Left lung (tissue), 10 donors: ENCODE results near the gene ARHGEF28. TPM values are rescaled to one million over a fixed set of nuclear protein-coding genes. Genes with fewer than 3 reads are reported as not detected.

Experiments
- ATAC-seq: fragments of 200-7000 bp; cut with Tn5 transposase; one replicate; pipeline ENCODE4 v1.9.1; 2020; ENCODE audit warnings: moderate library complexity
- DNase-seq, 4 donors: peaks; one replicate each; pipeline ENCODE4 v3.0.0-alpha.2; 2013 to 2020
- H3K27ac ChIP-seq, 2 donors: fragments of 200-600 bp; sonication (generic) in 1 of 2; one replicate each; pipeline versions ENCODE4 v1.5.0 to v1.8.0; 2020 to 2021
- H3K27me3 ChIP-seq, 2 donors: fragments of 200-600 bp; sonication (generic) in 1 of 2; one replicate each; pipeline versions ENCODE4 v1.5.0 to v1.8.0; 2020 to 2021
- H3K36me3 ChIP-seq, 2 donors: fragments of 200-600 bp; sonication (generic) in 1 of 2; one replicate each; pipeline versions ENCODE4 v1.5.0 to v1.8.0; 2020 to 2021
- H3K4me1 ChIP-seq, 2 donors: fragments of 200-600 bp; one replicate each; pipeline ENCODE4 v1.8.0; 2021
- H3K4me3 ChIP-seq, 2 donors: fragments of 200-600 bp; sonication (generic) in 1 of 2; one replicate each; pipeline versions ENCODE4 v1.5.0 to v1.8.0; 2020 to 2021; ENCODE audit warnings: mild to moderate bottlenecking in 1 of 2
- H3K9me3 ChIP-seq, 2 donors: fragments of 200-600 bp; sonication (generic) in 1 of 2; one replicate each; pipeline versions ENCODE4 v1.5.0 to v1.8.0; 2020 to 2021
- intact Hi-C, 2 donors: fragments of 100-400 bp; cut with DNase I; formaldehyde crosslinking; loops; one replicate each; pipeline versions ENCODE4 v1.11.2 to v1.14.2; 2022
- polyA plus RNA-seq, 6 donors: library from polyadenylated mRNA; unstranded; fragments of 120-200 nt; gene quantifications; one replicate each; pipeline ENCODE4 v1.2.1, GENCODE V29; 2013; ENCODE audit not compliant: insufficient read length in 6 of 6
- total RNA-seq, 2 donors: library from RNA; stranded (reverse); fragmentation: NEBNext Ultra II Directional; extraction: Animal tissue kit (Norgen Biotek cat#: 25700); gene quantifications; one replicate each; pipeline ENCODE4 v1.2.1, GENCODE V29; 2021
- TF ChIP-seq, protein P1 (sequence below), 2 donors: fragments of 200-600 bp; sonication (generic) in 1 of 2; IDR thresholded peaks; one replicate each; pipeline versions ENCODE4 v1.5.0 to v1.8.0; 2021; ENCODE audit warnings: antibody characterized with exemption in 2 of 2
- donor health status: DM: no; HTN: yes; CAD: no.
- donor health status: DM: no; HTN: no; CAD: no.

ARHGEF28 gene
- total and polyA plus RNA-seq, 8 donors = 8.4 to 16.4 (median 10.3) TPM

DNA sequence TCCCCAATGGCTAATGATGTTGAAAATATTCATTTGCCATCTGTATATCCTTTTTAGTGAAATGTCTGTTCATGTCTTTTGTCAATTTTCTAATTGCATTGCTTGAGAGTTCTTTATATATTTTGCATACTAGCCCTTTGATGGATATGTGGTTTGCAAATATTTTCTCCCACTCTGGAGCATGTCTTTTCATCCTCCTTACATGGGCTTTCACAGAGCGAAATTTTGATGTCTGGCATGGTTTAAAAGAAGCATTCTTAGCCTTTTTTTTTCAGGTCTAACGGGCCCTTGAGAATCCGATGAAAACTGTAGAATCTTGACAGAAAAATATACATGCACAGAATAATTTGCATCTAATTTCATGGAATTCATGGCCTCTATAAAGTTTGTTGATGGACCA lies 44.7 kb downstream of the ARHGEF28 start:
- ATAC-seq (no peak), DNase-seq (no peak)
- Histone ChIP-seq H3K27ac (no peak overlapping the region), H3K4me1 (peaks cover 0 to 20% of the 10 kb centered on the region in 2 donors), H3K4me3 (no peak overlapping the region), H3K9me3 (no peaks in the 10 kb centered on the region), H3K27me3 (no peaks in the 10 kb centered on the region), H3K36me3 (no peaks in the 10 kb centered on the region)
- intact Hi-C loops = no loop called here
- TF ChIP-seq, protein P1, sequence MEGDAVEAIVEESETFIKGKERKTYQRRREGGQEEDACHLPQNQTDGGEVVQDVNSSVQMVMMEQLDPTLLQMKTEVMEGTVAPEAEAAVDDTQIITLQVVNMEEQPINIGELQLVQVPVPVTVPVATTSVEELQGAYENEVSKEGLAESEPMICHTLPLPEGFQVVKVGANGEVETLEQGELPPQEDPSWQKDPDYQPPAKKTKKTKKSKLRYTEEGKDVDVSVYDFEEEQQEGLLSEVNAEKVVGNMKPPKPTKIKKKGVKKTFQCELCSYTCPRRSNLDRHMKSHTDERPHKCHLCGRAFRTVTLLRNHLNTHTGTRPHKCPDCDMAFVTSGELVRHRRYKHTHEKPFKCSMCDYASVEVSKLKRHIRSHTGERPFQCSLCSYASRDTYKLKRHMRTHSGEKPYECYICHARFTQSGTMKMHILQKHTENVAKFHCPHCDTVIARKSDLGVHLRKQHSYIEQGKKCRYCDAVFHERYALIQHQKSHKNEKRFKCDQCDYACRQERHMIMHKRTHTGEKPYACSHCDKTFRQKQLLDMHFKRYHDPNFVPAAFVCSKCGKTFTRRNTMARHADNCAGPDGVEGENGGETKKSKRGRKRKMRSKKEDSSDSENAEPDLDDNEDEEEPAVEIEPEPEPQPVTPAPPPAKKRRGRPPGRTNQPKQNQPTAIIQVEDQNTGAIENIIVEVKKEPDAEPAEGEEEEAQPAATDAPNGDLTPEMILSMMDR (IDR thresholded peaks at IDR 0.05) = no peak

DNA sequence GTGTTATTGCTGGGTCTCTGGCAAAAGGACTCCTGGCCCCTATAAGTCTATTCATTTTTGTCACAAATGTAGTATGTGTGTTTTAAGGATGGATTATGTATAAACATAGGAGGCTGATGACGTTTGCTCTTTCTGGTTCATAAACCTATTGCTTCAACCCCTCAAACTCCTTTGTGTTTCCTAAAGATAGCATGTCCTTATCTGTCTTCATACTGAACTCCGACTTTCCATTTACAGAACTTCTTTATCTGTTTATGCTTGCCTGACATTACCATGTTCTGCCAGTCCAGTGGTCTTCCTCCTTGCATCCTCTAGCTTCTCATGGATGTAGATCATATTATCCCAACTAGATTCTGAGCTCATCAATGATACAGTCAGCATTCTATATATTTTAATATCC lies 46.1 kb downstream of the ARHGEF28 start:
- Histone ChIP-seq H3K4me1 (peaks cover 0 to 20% of the 10 kb centered on the region in 2 donors), H3K27me3 (no peaks in the 10 kb centered on the region), H3K9me3 (no peaks in the 10 kb centered on the region), H3K27ac (no peak overlapping the region), H3K4me3 (no peak overlapping the region), H3K36me3 (no peaks in the 10 kb centered on the region)
- DNase-seq = no peak
- no peak for ATAC-seq
- intact Hi-C loops = no loop called here
- TF ChIP-seq, protein P1 (IDR thresholded peaks at IDR 0.05) = no peak

DNA sequence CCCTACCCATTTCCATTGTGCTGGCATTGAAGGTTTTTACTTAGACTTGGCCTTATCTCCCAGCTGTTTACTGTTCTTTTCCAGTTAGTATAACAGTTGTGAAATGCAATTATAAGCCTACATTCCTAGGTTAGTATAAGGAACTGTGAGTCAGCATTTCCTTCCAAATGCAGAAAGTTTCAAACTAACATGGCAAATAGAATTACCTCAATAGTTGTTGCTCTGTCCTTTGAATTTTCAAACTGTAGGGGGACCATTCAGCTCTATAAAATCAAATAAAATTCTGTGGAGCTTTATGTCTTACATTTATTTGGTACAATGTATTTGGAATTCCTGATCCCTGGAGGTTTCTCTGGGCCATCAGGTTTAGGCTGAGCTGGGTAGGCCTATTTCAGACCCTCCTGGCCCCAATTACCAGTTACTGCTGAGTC lies 47.2 kb downstream of the ARHGEF28 start:
- H3K9me3 ChIP-seq = no peaks in the 10 kb centered on the region
- intact Hi-C loops = no loop called here
- TF ChIP-seq, protein P1 (IDR thresholded peaks at IDR 0.05) = no peak
- no peaks in the 10 kb centered on the region for H3K36me3 ChIP-seq
- H3K4me3 ChIP-seq = no peak overlapping the region
- DNase-seq (peak in 2 of 4 donors; percentile 28 to 54), ATAC-seq (peak; percentile 89)
- H3K4me1 ChIP-seq = peaks cover 0 to 20% of the 10 kb centered on the region in 2 donors
- peak overlapping the region; percentile 62 to 63 for H3K27ac ChIP-seq
- no peaks in the 10 kb centered on the region for H3K27me3 ChIP-seq

DNA sequence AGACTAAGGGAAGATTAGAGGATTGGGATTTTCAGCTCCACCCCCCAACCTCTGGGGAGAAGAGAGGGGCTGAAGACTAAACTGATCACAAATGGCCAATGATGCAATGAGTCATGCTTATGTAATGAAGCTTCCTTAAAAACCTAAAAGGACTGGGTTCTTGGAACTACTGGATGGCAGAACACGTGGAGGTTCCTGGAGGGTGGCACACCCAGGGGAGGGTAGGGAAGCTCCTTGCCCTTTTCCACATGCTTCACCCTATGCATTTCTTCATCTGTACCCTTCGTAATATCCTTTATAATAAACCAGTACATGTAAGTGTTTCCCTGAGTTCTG lies 48.6 kb downstream of the ARHGEF28 start:
- Histone ChIP-seq H3K4me3 (no peak overlapping the region), H3K36me3 (no peaks in the 10 kb centered on the region), H3K27me3 (no peaks in the 10 kb centered on the region), H3K9me3 (no peaks in the 10 kb centered on the region), H3K27ac (no peak overlapping the region), H3K4me1 (peaks cover 0 to 20% of the 10 kb centered on the region in 2 donors)
- ATAC-seq (peak; percentile 19), DNase-seq (no peak)
- TF ChIP-seq, protein P1 (IDR thresholded peaks at IDR 0.05) = no peak
- intact Hi-C loops = no loop called here

DNA sequence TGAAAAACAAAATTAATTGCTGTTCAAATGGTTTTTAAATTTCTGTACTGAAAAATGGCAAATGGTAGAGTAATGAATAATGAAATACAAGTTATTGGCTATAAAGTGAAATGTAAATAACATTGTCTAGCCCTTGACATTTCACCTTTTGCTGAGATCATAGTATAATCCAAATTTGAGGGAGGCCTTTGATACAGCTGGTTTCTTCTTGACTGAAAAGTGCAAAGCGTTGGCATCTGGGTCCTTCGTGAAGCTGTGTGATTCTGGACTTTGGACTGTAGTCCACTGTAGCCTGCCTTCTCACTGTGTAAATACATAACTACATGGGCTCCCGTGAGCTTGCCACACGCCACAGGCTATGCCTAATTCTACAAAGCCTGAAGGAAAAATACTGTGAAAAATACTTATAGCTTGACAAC lies 52.3 kb downstream of the ARHGEF28 start:
- H3K27me3 ChIP-seq = no peaks in the 10 kb centered on the region
- ATAC-seq (no peak), DNase-seq (no peak)
- TF ChIP-seq, protein P1 (IDR thresholded peaks at IDR 0.05) = no peak
- intact Hi-C loops = no loop called here
- no peaks in the 10 kb centered on the region for H3K36me3 ChIP-seq
- H3K27ac ChIP-seq = no peak overlapping the region
- no peaks in the 10 kb centered on the region for H3K9me3 ChIP-seq
- no peak overlapping the region for H3K4me3 ChIP-seq
- peaks cover 0 to 15% of the 10 kb centered on the region in 2 donors for H3K4me1 ChIP-seq
